Stimulated activated naive CD8-positive, alpha-beta T cell treated with anti-CD3 and anti-CD28 coated beads, Interleukin-15, Interleukin-2, amounts not matched to agents 100 ng/mL and 50 ng/mL, for 24 hours (primary cell): ENCODE measurements around the gene GRM5.
"Not testable (repeated sequence)": the region's sequence is repeated elsewhere in the genome, so short reads cannot be mapped to it uniquely, and the experiment has no call there.

Source experiments
- H3K27ac Mint-ChIP-seq: one replicate; pipeline ENCODE4 v1.8.0; 2021; ENCODE audit warnings: mild to moderate bottlenecking, mixed read lengths
- H3K27me3 Mint-ChIP-seq: one replicate; pipeline ENCODE4 v1.8.0; 2021; ENCODE audit warnings: mixed read lengths
- H3K36me3 Mint-ChIP-seq: one replicate; pipeline ENCODE4 v1.8.0; 2021; ENCODE audit warnings: low read depth, mixed read lengths
- H3K4me1 Mint-ChIP-seq: one replicate; pipeline ENCODE4 v1.8.0; 2021; ENCODE audit warnings: low read depth, mixed read lengths
- H3K4me3 Mint-ChIP-seq: one replicate; pipeline ENCODE4 v1.8.0; 2021; ENCODE audit warnings: mild to moderate bottlenecking, mixed read lengths
- H3K9me3 Mint-ChIP-seq: one replicate; pipeline ENCODE4 v1.8.0; 2021; ENCODE audit warnings: mixed read lengths

The GRM5 gene

GRCh38 chr11:88901436-88901835, 164.3 kb downstream of the GRM5 start:
- H3K4me1 Mint-ChIP-seq, H3K27me3 Mint-ChIP-seq, H3K36me3 Mint-ChIP-seq, H3K9me3 Mint-ChIP-seq, H3K27ac Mint-ChIP-seq, H3K4me3 Mint-ChIP-seq: not testable (repeated sequence)

GRCh38 chr11:88888855-88889254, 176.9 kb downstream of the GRM5 start:
- H3K36me3 Mint-ChIP-seq, H3K27me3 Mint-ChIP-seq, H3K4me1 Mint-ChIP-seq, H3K27ac Mint-ChIP-seq, H3K4me3 Mint-ChIP-seq: not testable (repeated sequence)
- H3K9me3 Mint-ChIP-seq, result peaks cover 31% of the 10 kb centered on the region

GRCh38 chr11:88886796-88887195, 179.0 kb downstream of the GRM5 start:
- no peaks in the 10 kb centered on the region for H3K4me1 Mint-ChIP-seq
- H3K27ac Mint-ChIP-seq, result no peak overlapping the region
- no peaks in the 10 kb centered on the region for H3K36me3 Mint-ChIP-seq
- H3K9me3 Mint-ChIP-seq, result peaks cover 39% of the 10 kb centered on the region
- H3K27me3 Mint-ChIP-seq, result no peaks in the 10 kb centered on the region
- no peak overlapping the region for H3K4me3 Mint-ChIP-seq

- not testable (repeated sequence) for H3K36me3 Mint-ChIP-seq, H3K27me3 Mint-ChIP-seq, H3K4me1 Mint-ChIP-seq, H3K27ac Mint-ChIP-seq, H3K4me3 Mint-ChIP-seq
- H3K9me3 Mint-ChIP-seq, result peaks cover 36% of the 10 kb centered on the region
Measured at GRCh38 chr11:88882800-88883199, 183.0 kb downstream of the GRM5 start.

GRCh38 chr11:88861618-88862017, 204.2 kb downstream of the GRM5 start:
- Mint-ChIP-seq H3K27me3 (no peaks in the 10 kb centered on the region), H3K27ac (no peak overlapping the region), H3K9me3 (no peaks in the 10 kb centered on the region), H3K4me1 (no peaks in the 10 kb centered on the region), H3K36me3 (no peaks in the 10 kb centered on the region), H3K4me3 (no peak overlapping the region)

GRCh38 chr11:88860431-88860830, 205.4 kb downstream of the GRM5 start:
- not testable (repeated sequence) for H3K27ac Mint-ChIP-seq, H3K4me1 Mint-ChIP-seq, H3K27me3 Mint-ChIP-seq, H3K4me3 Mint-ChIP-seq, H3K36me3 Mint-ChIP-seq, H3K9me3 Mint-ChIP-seq

- H3K4me1 Mint-ChIP-seq, H3K9me3 Mint-ChIP-seq, H3K4me3 Mint-ChIP-seq, H3K27ac Mint-ChIP-seq, H3K27me3 Mint-ChIP-seq, H3K36me3 Mint-ChIP-seq: not testable (repeated sequence)
Measured at GRCh38 chr11:88853963-88854362, 211.8 kb downstream of the GRM5 start.

GRCh38 chr11:88851547-88851946, 214.2 kb downstream of the GRM5 start:
- not testable (repeated sequence) for H3K4me1 Mint-ChIP-seq, H3K9me3 Mint-ChIP-seq, H3K27me3 Mint-ChIP-seq, H3K4me3 Mint-ChIP-seq, H3K36me3 Mint-ChIP-seq, H3K27ac Mint-ChIP-seq

GRCh38 chr11:88849773-88850172, 216.0 kb downstream of the GRM5 start:
- H3K9me3 Mint-ChIP-seq, H3K27me3 Mint-ChIP-seq, H3K4me3 Mint-ChIP-seq, H3K27ac Mint-ChIP-seq, H3K36me3 Mint-ChIP-seq: not testable (repeated sequence)
- H3K4me1 Mint-ChIP-seq, result peaks cover 11% of the 10 kb centered on the region

GRCh38 chr11:88849368-88849767, 216.4 kb downstream of the GRM5 start:
- Mint-ChIP-seq H3K27me3 (no peaks in the 10 kb centered on the region), H3K36me3 (no peaks in the 10 kb centered on the region), H3K9me3 (no peaks in the 10 kb centered on the region), H3K4me3 (no peak overlapping the region), H3K4me1 (peaks cover 15% of the 10 kb centered on the region), H3K27ac (no peak overlapping the region)

GRCh38 chr11:88846266-88846665, 219.5 kb downstream of the GRM5 start:
- H3K4me3 Mint-ChIP-seq, H3K36me3 Mint-ChIP-seq, H3K9me3 Mint-ChIP-seq, H3K27me3 Mint-ChIP-seq, H3K27ac Mint-ChIP-seq: not testable (repeated sequence)
- H3K4me1 Mint-ChIP-seq, result peaks cover 31% of the 10 kb centered on the region

- not testable (repeated sequence) for H3K27ac Mint-ChIP-seq, H3K27me3 Mint-ChIP-seq, H3K9me3 Mint-ChIP-seq, H3K4me3 Mint-ChIP-seq, H3K36me3 Mint-ChIP-seq
- H3K4me1 Mint-ChIP-seq, result peaks cover 33% of the 10 kb centered on the region
Measured at GRCh38 chr11:88844941-88845340, 220.8 kb downstream of the GRM5 start.

GRCh38 chr11:88843766-88844426, 221.9 kb downstream of the GRM5 start:
- H3K9me3 Mint-ChIP-seq, H3K36me3 Mint-ChIP-seq, H3K4me3 Mint-ChIP-seq, H3K27me3 Mint-ChIP-seq: not testable (repeated sequence)
- peak overlapping the region; percentile 43 for H3K27ac Mint-ChIP-seq
- H3K4me1 Mint-ChIP-seq, result peaks cover 33% of the 10 kb centered on the region

GRCh38 chr11:88838139-88838538, 227.6 kb downstream of the GRM5 start:
- H3K27me3 Mint-ChIP-seq, H3K27ac Mint-ChIP-seq, H3K36me3 Mint-ChIP-seq, H3K4me3 Mint-ChIP-seq, H3K9me3 Mint-ChIP-seq: not testable (repeated sequence)
- peaks cover 13% of the 10 kb centered on the region for H3K4me1 Mint-ChIP-seq

- not testable (repeated sequence) for H3K4me3 Mint-ChIP-seq, H3K9me3 Mint-ChIP-seq, H3K27me3 Mint-ChIP-seq, H3K27ac Mint-ChIP-seq, H3K36me3 Mint-ChIP-seq, H3K4me1 Mint-ChIP-seq
Measured at GRCh38 chr11:88835709-88836108, 230.1 kb downstream of the GRM5 start.

- no peak overlapping the region for H3K4me3 Mint-ChIP-seq
- H3K36me3 Mint-ChIP-seq, result no peaks in the 10 kb centered on the region
- H3K9me3 Mint-ChIP-seq, result peaks cover 4% of the 10 kb centered on the region
- no peak overlapping the region for H3K27ac Mint-ChIP-seq
- H3K4me1 Mint-ChIP-seq, result peaks cover 6% of the 10 kb centered on the region
- H3K27me3 Mint-ChIP-seq, result no peaks in the 10 kb centered on the region
Measured at GRCh38 chr11:88831303-88831890, 234.4 kb downstream of the GRM5 start.
